Lower leg skin (tissue), 3 donors: Measurements from ENCODE around the gene TNIP1.

Source experiments
- CTCF ChIP-seq, 3 donors: fragments of 450-650 bp; IDR thresholded peaks; one replicate each; pipeline ENCODE4 v1.5.1; 2016; ENCODE audit warnings: antibody characterized with exemption in 3 of 3, mild to moderate bottlenecking in 3 of 3, moderate library complexity in 2 of 3
- POLR2A ChIP-seq, 2 donors: fragments of 450-650 bp; IDR thresholded peaks; one replicate each; pipeline ENCODE4 v1.6.1; 2016 to 2017; ENCODE audit warnings: antibody characterized with exemption in 2 of 2, mild to moderate bottlenecking in 1 of 2, moderate library complexity in 1 of 2

- TF ChIP-seq POLR2A (IDR thresholded peaks at IDR 0.05) (no peak), CTCF (IDR thresholded peaks at IDR 0.05) (no peak)
Observed at GRCh38 chr5:151017897-151018296, 62.9 kb downstream of the TNIP1 start.
